ENCODE results near the gene TIGD3.
A peak's percentile ranks its signal among the peaks of the same experiment; 100 is the strongest.
"Not testable (repeated sequence)": the region's sequence is repeated elsewhere in the genome, so short reads cannot be mapped to it uniquely, and the experiment has no call there.

TIGD3 gene

GRCh38 chr11:65317025-65317786 lies 37.3 kb upstream of the TIGD3 start:
- Mint-ChIP-seq H3K36me3 (ENCODE audit: low read depth) (no peaks in the 10 kb centered on the region), H3K4me3 (no peak overlapping the region), H3K4me1 (ENCODE audit: low read depth) (peaks cover 12% of the 10 kb centered on the region), H3K27me3 (peaks cover 9% of the 10 kb centered on the region), H3K27ac (no peak overlapping the region), H3K9me3 (no peaks in the 10 kb centered on the region)

- peaks cover 6% of the 10 kb centered on the region for H3K4me1 Mint-ChIP-seq (ENCODE audit: low read depth)
- H3K27me3 Mint-ChIP-seq = no peaks in the 10 kb centered on the region
- H3K4me3 Mint-ChIP-seq = no peak overlapping the region
- no peaks in the 10 kb centered on the region for H3K36me3 Mint-ChIP-seq (ENCODE audit: low read depth)
- H3K27ac Mint-ChIP-seq = no peak overlapping the region
- H3K9me3 Mint-ChIP-seq = no peaks in the 10 kb centered on the region
Observed at GRCh38 chr11:65320386-65321075, 34.0 kb upstream of the TIGD3 start.

GRCh38 chr11:65321076-65321475 lies 33.5 kb upstream of the TIGD3 start:
- Mint-ChIP-seq H3K36me3 (ENCODE audit: low read depth) (no peaks in the 10 kb centered on the region), H3K4me1 (ENCODE audit: low read depth) (peaks cover under 1% of the 10 kb centered on the region), H3K9me3 (no peaks in the 10 kb centered on the region), H3K4me3 (no peak overlapping the region), H3K27me3 (no peaks in the 10 kb centered on the region), H3K27ac (no peak overlapping the region)

- H3K27ac Mint-ChIP-seq = no peak overlapping the region
Observed at GRCh38 chr11:65321828-65322485, 32.6 kb upstream of the TIGD3 start.

GRCh38 chr11:65323813-65324212 lies 30.7 kb upstream of the TIGD3 start:
- H3K27ac Mint-ChIP-seq = no peak overlapping the region

More at GRCh38 chr11:65321828-65322485, 32.6 kb upstream of the TIGD3 start:
- Mint-ChIP-seq H3K36me3 (ENCODE audit: low read depth) (no peaks in the 10 kb centered on the region), H3K27me3 (no peaks in the 10 kb centered on the region), H3K9me3 (no peaks in the 10 kb centered on the region), H3K4me3 (no peak overlapping the region), H3K4me1 (ENCODE audit: low read depth) (no peaks in the 10 kb centered on the region)

GRCh38 chr11:65325435-65325834 lies 29.1 kb upstream of the TIGD3 start:
- H3K27ac Mint-ChIP-seq = no peak overlapping the region
- no peaks in the 10 kb centered on the region for H3K27me3 Mint-ChIP-seq
- H3K4me3 Mint-ChIP-seq = no peak overlapping the region
- H3K36me3 Mint-ChIP-seq (ENCODE audit: low read depth) = no peaks in the 10 kb centered on the region
- H3K4me1 Mint-ChIP-seq (ENCODE audit: low read depth) = peaks cover 10% of the 10 kb centered on the region
- H3K9me3 Mint-ChIP-seq = no peaks in the 10 kb centered on the region

More at GRCh38 chr11:65323813-65324212, 30.7 kb upstream of the TIGD3 start:
- Mint-ChIP-seq H3K27me3 (no peaks in the 10 kb centered on the region), H3K36me3 (ENCODE audit: low read depth) (no peaks in the 10 kb centered on the region), H3K9me3 (no peaks in the 10 kb centered on the region), H3K4me3 (no peak overlapping the region), H3K4me1 (ENCODE audit: low read depth) (no peaks in the 10 kb centered on the region)

- no peaks in the 10 kb centered on the region for H3K36me3 Mint-ChIP-seq (ENCODE audit: low read depth)
- no peak overlapping the region for H3K4me3 Mint-ChIP-seq
- no peak overlapping the region for H3K27ac Mint-ChIP-seq
- H3K27me3 Mint-ChIP-seq = no peaks in the 10 kb centered on the region
- H3K4me1 Mint-ChIP-seq (ENCODE audit: low read depth) = peaks cover 10% of the 10 kb centered on the region
- H3K9me3 Mint-ChIP-seq = no peaks in the 10 kb centered on the region
Observed at GRCh38 chr11:65327021-65327420, 27.5 kb upstream of the TIGD3 start.

GRCh38 chr11:65329478-65329877 lies 25.1 kb upstream of the TIGD3 start:
- Mint-ChIP-seq H3K4me3 (peak overlapping the region; percentile 37), H3K27ac (peak overlapping the region; percentile 77), H3K27me3 (no peaks in the 10 kb centered on the region), H3K9me3 (no peaks in the 10 kb centered on the region), H3K4me1 (ENCODE audit: low read depth) (peaks cover 16% of the 10 kb centered on the region), H3K36me3 (ENCODE audit: low read depth) (no peaks in the 10 kb centered on the region)

- peak overlapping the region; percentile 37 for H3K4me3 Mint-ChIP-seq
- peaks cover 21% of the 10 kb centered on the region for H3K4me1 Mint-ChIP-seq (ENCODE audit: low read depth)
- H3K27ac Mint-ChIP-seq = peak overlapping the region; percentile 77
- H3K9me3 Mint-ChIP-seq = no peaks in the 10 kb centered on the region
- H3K36me3 Mint-ChIP-seq (ENCODE audit: low read depth) = no peaks in the 10 kb centered on the region
- no peaks in the 10 kb centered on the region for H3K27me3 Mint-ChIP-seq
Observed at GRCh38 chr11:65329944-65330403, 24.6 kb upstream of the TIGD3 start.

- H3K36me3 Mint-ChIP-seq (ENCODE audit: low read depth) = peaks cover 4% of the 10 kb centered on the region
- no peaks in the 10 kb centered on the region for H3K27me3 Mint-ChIP-seq
- H3K9me3 Mint-ChIP-seq = no peaks in the 10 kb centered on the region
- H3K27ac Mint-ChIP-seq = no peak overlapping the region
- no peak overlapping the region for H3K4me3 Mint-ChIP-seq
- H3K4me1 Mint-ChIP-seq (ENCODE audit: low read depth) = peaks cover 27% of the 10 kb centered on the region
Observed at GRCh38 chr11:65330544-65330943, 24.0 kb upstream of the TIGD3 start.

- H3K36me3 Mint-ChIP-seq (ENCODE audit: low read depth); H3K27me3 Mint-ChIP-seq; H3K4me3 Mint-ChIP-seq; H3K9me3 Mint-ChIP-seq; H3K27ac Mint-ChIP-seq: not testable (repeated sequence)
- H3K4me1 Mint-ChIP-seq (ENCODE audit: low read depth) = peaks cover 37% of the 10 kb centered on the region
Observed at GRCh38 chr11:65332591-65332990, 22.0 kb upstream of the TIGD3 start.

GRCh38 chr11:65334696-65335295 lies 19.8 kb upstream of the TIGD3 start:
- H3K27me3 Mint-ChIP-seq = no peaks in the 10 kb centered on the region
- H3K4me3 Mint-ChIP-seq = peak overlapping the region; percentile 92
- H3K4me1 Mint-ChIP-seq (ENCODE audit: low read depth) = peaks cover 46% of the 10 kb centered on the region
- no peaks in the 10 kb centered on the region for H3K9me3 Mint-ChIP-seq
- peaks cover 13% of the 10 kb centered on the region for H3K36me3 Mint-ChIP-seq (ENCODE audit: low read depth)
- peak overlapping the region; percentile 81 for H3K27ac Mint-ChIP-seq

- Mint-ChIP-seq H3K4me1 (ENCODE audit: low read depth) (peaks cover 38% of the 10 kb centered on the region), H3K4me3 (no peak overlapping the region), H3K27ac (no peak overlapping the region), H3K36me3 (ENCODE audit: low read depth) (peaks cover 30% of the 10 kb centered on the region), H3K9me3 (no peaks in the 10 kb centered on the region), H3K27me3 (no peaks in the 10 kb centered on the region)
Observed at GRCh38 chr11:65338676-65339075, 15.9 kb upstream of the TIGD3 start.

- Mint-ChIP-seq H3K4me3 (no peak overlapping the region), H3K27ac (no peak overlapping the region), H3K36me3 (ENCODE audit: low read depth) (peaks cover 39% of the 10 kb centered on the region), H3K4me1 (ENCODE audit: low read depth) (peaks cover 27% of the 10 kb centered on the region), H3K9me3 (no peaks in the 10 kb centered on the region), H3K27me3 (no peaks in the 10 kb centered on the region)
Observed at GRCh38 chr11:65340226-65340625, 14.3 kb upstream of the TIGD3 start.

- peaks cover 14% of the 10 kb centered on the region for H3K4me1 Mint-ChIP-seq (ENCODE audit: low read depth)
- H3K36me3 Mint-ChIP-seq (ENCODE audit: low read depth) = peaks cover 49% of the 10 kb centered on the region
- H3K27me3 Mint-ChIP-seq = no peaks in the 10 kb centered on the region
- no peak overlapping the region for H3K4me3 Mint-ChIP-seq
- no peaks in the 10 kb centered on the region for H3K9me3 Mint-ChIP-seq
- H3K27ac Mint-ChIP-seq = peak overlapping the region; percentile 34
Observed at GRCh38 chr11:65341856-65342255, 12.7 kb upstream of the TIGD3 start.
